PFSK-1 (cell line): ENCODE measurements around the gene NUDCD3.

Experiments
- FOXP2 ChIP-seq: optimal IDR thresholded peaks from 2 replicates; pipeline ENCODE3; 2011; ENCODE audit warnings: borderline replicate concordance, control low read depth, inconsistent platforms; ENCODE audit not compliant: insufficient read depth; ENCODE audit errors: extremely low read length, extremely low read depth
- POLR2AphosphoS5 ChIP-seq: IDR thresholded peaks from 2 replicates; pipeline ENCODE4 v1.6.1; 2012; ENCODE audit warnings: low read depth, mild to moderate bottlenecking, control low read depth, low read length, moderate library complexity
- REST ChIP-seq, 2 experiments: IDR thresholded peaks; 2 replicates each; pipeline versions ENCODE4 v1.6.1 to v1.8.0; 2011 to 2012; ENCODE audit warnings: low read depth in 2 of 2, low read length in 2 of 2, control low read depth in 1 of 2, inconsistent platforms in 1 of 2, mild to moderate bottlenecking in 1 of 2, moderate library complexity in 1 of 2; ENCODE audit not compliant: insufficient read depth in 1 of 2
- SIN3A ChIP-seq: IDR thresholded peaks from 2 replicates; pipeline ENCODE4 v1.6.1; 2012; ENCODE audit warnings: mild to moderate bottlenecking, low read length, moderate library complexity, borderline replicate concordance; ENCODE audit not compliant: insufficient read depth
- TAF1 ChIP-seq: IDR thresholded peaks from 2 replicates; pipeline ENCODE4 v1.6.1; 2012; ENCODE audit warnings: low read length, control low read depth, borderline replicate concordance; ENCODE audit not compliant: insufficient read depth

NUDCD3 gene

DNA sequence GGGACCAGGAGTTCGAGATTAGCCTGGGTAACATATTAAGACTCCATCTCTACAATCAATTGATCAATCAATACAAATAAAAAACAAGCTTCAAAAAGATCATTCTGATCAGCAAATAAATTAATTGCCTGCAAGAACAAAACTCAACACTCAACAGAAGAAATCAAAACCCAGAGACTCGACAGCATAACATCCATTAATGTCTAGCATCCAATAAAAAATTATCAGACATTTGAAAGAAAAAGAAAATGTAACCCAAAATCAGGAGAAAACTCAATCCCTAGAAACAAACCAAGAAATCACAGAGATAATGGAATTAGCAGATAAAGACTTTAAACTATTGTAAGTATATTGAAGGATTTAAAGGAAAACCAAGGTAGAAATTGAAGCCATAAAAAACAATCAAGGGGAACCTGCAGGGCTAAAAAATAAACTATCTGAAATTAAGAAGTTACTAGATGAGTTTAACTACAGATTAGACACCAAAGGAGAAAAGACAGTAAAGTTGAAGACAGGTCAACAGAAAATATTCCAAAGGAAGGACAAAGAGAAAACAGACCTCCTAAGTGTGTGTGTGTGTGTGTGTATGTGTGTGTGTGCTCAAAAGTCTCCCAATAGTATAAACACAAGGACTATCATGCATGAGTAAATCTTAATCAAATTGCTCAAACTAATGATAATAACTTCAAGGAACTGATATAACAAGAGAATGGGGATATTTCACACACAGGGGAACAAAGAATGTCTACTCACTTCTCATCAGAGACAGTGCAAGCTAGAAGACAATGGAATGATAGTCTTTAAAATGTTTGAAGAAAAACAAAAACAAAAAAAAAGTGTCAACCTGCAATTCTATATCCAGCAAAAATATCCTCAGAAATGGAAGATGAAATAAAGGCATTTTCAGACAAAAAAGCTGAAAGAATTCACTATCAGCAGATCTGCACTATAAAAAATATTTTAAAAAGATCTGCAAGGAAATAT lies 7.7 kb downstream of the NUDCD3 start:
- TF ChIP-seq SIN3A (no peak), POLR2AphosphoS5 (no peak), TAF1 (no peak), REST (IDR thresholded peaks at IDR 0.05; ENCODE audit: insufficient read depth in 1 of 2, low read depth in 2 of 2, low read length in 2 of 2) (no peak), FOXP2 (no peak)

DNA sequence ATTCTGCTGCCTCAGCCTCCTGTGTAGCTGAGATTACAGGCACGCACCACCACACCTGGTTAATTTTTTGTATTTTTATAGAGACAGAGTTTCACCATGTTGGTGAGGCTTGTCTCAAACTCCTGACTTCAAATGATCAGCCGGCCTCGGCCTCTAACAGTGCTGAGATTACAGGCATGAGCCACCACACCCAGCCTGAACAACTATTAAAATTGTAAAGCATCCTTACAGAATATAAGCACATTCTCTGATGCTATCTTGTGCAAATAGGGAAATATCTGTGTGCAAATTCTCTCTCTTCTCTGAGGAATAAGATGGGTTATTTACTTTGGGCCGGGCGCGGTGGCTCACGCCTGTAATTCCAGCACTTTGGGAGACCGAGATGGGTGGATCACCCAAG lies 12.5 kb downstream of the NUDCD3 start:
- TF ChIP-seq FOXP2: no peak
- TF ChIP-seq SIN3A: no peak
- no peak for TF ChIP-seq POLR2AphosphoS5
- TF ChIP-seq REST (IDR thresholded peaks at IDR 0.05; ENCODE audit: insufficient read depth in 1 of 2, low read depth in 2 of 2, low read length in 2 of 2): no peak
- TF ChIP-seq TAF1: no peak

DNA sequence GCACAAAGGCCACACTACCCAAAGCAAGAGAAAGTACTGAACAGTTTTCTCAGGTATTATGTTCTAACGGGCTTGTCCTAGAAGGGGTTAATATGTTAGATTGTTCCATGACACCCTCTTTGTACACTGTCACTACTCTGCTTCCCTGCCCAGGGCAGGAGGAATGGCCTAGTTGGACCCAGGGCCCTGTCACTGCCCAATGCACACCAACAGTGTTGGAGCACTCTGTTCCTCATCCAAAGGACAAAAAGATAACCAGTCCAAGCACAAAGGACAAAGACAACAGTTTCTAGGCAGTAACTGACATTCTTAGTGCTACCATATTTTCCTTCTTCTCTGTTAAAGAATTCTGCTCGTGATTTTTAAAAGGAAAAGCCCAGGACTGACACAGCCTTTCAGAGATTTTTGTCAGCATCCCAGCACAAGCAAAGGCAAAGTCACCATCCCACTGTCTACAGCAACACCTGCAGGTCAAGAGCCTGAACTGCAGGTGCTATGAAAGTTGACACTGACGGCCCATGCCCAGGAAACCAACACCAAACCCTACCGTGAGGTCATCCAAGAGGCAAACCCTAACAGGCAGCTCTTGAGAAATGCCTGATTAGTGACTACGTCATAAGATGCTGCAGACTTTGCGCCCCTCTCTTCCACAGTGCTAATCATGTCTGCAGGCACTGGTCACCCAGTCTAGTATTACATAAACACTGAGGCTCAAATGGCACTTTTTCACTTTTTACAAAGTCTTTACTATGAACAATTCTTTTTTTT lies 13.2 kb downstream of the NUDCD3 start:
- TF ChIP-seq POLR2AphosphoS5: no peak
- TF ChIP-seq REST (IDR thresholded peaks at IDR 0.05; ENCODE audit: insufficient read depth in 1 of 2, low read depth in 2 of 2, low read length in 2 of 2): no peak
- no peak for TF ChIP-seq TAF1
- TF ChIP-seq FOXP2: no peak
- TF ChIP-seq SIN3A: no peak

DNA sequence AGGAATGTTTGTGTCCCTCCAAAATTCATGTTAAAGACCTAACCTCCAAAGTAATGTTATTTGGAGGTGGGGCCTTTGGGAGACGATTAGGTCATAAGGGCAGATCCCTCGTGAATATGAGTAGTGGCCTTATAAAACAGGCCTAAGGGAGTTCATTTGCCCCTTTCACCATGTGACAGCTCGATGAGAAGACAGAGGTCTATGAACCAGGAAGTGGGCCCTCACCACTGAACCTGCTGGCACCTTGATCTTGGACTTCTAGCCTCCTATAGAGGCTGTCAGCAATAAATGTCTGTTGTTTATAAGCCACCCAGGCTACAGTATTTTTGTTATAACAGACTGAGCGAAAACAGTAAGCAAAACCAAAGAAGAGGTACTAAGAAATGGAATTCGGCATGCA lies 14.1 kb downstream of the NUDCD3 start:
- TF ChIP-seq FOXP2: no peak
- no peak for TF ChIP-seq REST (IDR thresholded peaks at IDR 0.05; ENCODE audit: insufficient read depth in 1 of 2, low read depth in 2 of 2, low read length in 2 of 2)
- no peak for TF ChIP-seq SIN3A
- TF ChIP-seq POLR2AphosphoS5: no peak
- TF ChIP-seq TAF1: no peak
